Activated CD8-positive, alpha-beta memory T cell treated with anti-CD3 and anti-CD28 coated beads, Interleukin-2, amount 10 ng/mL, durations not matched to agents 7 days and 5 days (primary cell): ENCODE measurements around the gene PPP2R5D. TPM values are rescaled to one million over a fixed set of nuclear protein-coding genes. Genes with fewer than 3 reads are reported as not detected.
A peak's percentile ranks its signal among the peaks of the same experiment; 100 is the strongest.

ENCODE experiments used
- ATAC-seq: fragments of 150-1000 bp; cut with Tn5 transposase; one replicate; pipeline ENCODE4 v1.10.0; 2021; ENCODE audit warnings: moderate library complexity
- CTCF ChIA-PET: fragments of 350-600 bp; sonication (Branson Sonifier 250); formaldehyde crosslinking; loops from one replicate; lab custom pipeline; 2021; ENCODE audit warnings: antibody characterized with exemption; lab: Charles Lee
- DNase-seq: peaks from one replicate; pipeline ENCODE4 v3.0.0-alpha.2; 2020
- H3K27ac Mint-ChIP-seq: one replicate; pipeline ENCODE4 v1.8.0; 2021; ENCODE audit warnings: mild to moderate bottlenecking, mixed read lengths
- H3K27me3 Mint-ChIP-seq: one replicate; pipeline ENCODE4 v1.8.0; 2021; ENCODE audit warnings: mixed read lengths
- H3K36me3 Mint-ChIP-seq: one replicate; pipeline ENCODE4 v1.8.0; 2021; ENCODE audit warnings: mild to moderate bottlenecking, mixed read lengths
- H3K4me1 Mint-ChIP-seq: one replicate; pipeline ENCODE4 v1.8.0; 2021; ENCODE audit warnings: mixed read lengths
- H3K4me3 Mint-ChIP-seq: one replicate; pipeline ENCODE4 v1.8.0; 2021; ENCODE audit warnings: mild to moderate bottlenecking, moderate library complexity, mixed read lengths
- H3K9me3 Mint-ChIP-seq: one replicate; pipeline ENCODE4 v1.8.0; 2022; ENCODE audit warnings: low read depth, mixed read lengths
- total RNA-seq, 2 experiments: library from RNA; stranded (reverse); gene quantifications; one replicate each; pipeline ENCODE4 v1.2.3, GENCODE V29; 2021

Gene PPP2R5D
- total RNA-seq, 2 experiments from 2014 or later = 53.0 to 58.4 TPM

GRCh38 chr6:43060755-43061633 is 76.6 kb downstream of the PPP2R5D start:
- H3K4me3 Mint-ChIP-seq = peak overlapping the region; percentile 92
- CTCF ChIA-PET = no interaction called here
- no peaks in the 10 kb centered on the region for H3K27me3 Mint-ChIP-seq
- DNase-seq (no peak), ATAC-seq (no peak)
- H3K27ac Mint-ChIP-seq = peak overlapping the region; percentile 13
- peaks cover 27% of the 10 kb centered on the region for H3K4me1 Mint-ChIP-seq
- H3K36me3 Mint-ChIP-seq = peaks cover 4% of the 10 kb centered on the region
- H3K9me3 Mint-ChIP-seq = no peaks in the 10 kb centered on the region

- CTCF ChIA-PET = no interaction called here
- peaks cover 27% of the 10 kb centered on the region for H3K4me1 Mint-ChIP-seq
- H3K36me3 Mint-ChIP-seq = no peaks in the 10 kb centered on the region
- no peaks in the 10 kb centered on the region for H3K9me3 Mint-ChIP-seq
- no peak overlapping the region for H3K4me3 Mint-ChIP-seq
- H3K27me3 Mint-ChIP-seq = no peaks in the 10 kb centered on the region
- no peak overlapping the region for H3K27ac Mint-ChIP-seq
- DNase-seq (no peak), ATAC-seq (no peak)
Observed at GRCh38 chr6:43061861-43062260, 77.5 kb downstream of the PPP2R5D start.

Other genes with a start within 250 kb of the PPP2R5D start
- 10 to 100 TPM; 29.8 to 35.5 TPM for gene TBCC, start 238.5 kb upstream of the PPP2R5D start, total RNA-seq
- gene BICRAL, start 202.5 kb upstream of the PPP2R5D start, total RNA-seq = 10 to 100 TPM; 22.9 to 24.3 TPM
- gene RPL7L1, start 105.0 kb upstream of the PPP2R5D start, total RNA-seq = 100 to 1,000 TPM in 1 of 2 experiments, 10 to 100 TPM in 1; 73.5 to 105 TPM
- gene PTCRA, start 68.5 kb upstream of the PPP2R5D start, total RNA-seq = not detected
- gene CNPY3, start 55.1 kb upstream of the PPP2R5D start, total RNA-seq = 10 to 100 TPM; 44.1 to 56.4 TPM
- under 1 TPM; 0.26 to 0.70 TPM for gene GNMT, start 23.8 kb upstream of the PPP2R5D start, total RNA-seq
- 10 to 100 TPM; 24.7 to 26.3 TPM for gene PEX6, start 5.4 kb upstream of the PPP2R5D start, total RNA-seq
- gene MEA1, start 29.4 kb downstream of the PPP2R5D start, total RNA-seq = 10 to 100 TPM; 61.8 to 75.2 TPM
- gene KLHDC3, start 29.7 kb downstream of the PPP2R5D start, total RNA-seq = 10 to 100 TPM; 62.6 to 75.1 TPM
- 10 to 100 TPM; 60.9 to 71.8 TPM for gene RRP36, start 37.1 kb downstream of the PPP2R5D start, total RNA-seq
- 10 to 100 TPM; 10.4 to 12.0 TPM for gene CUL7, start 69.3 kb downstream of the PPP2R5D start, total RNA-seq
- gene MRPL2, start 74.9 kb downstream of the PPP2R5D start, total RNA-seq = 10 to 100 TPM; 64.2 to 71.0 TPM
- gene KLC4, start 75.1 kb downstream of the PPP2R5D start, total RNA-seq = 10 to 100 TPM; 15.1 to 16.4 TPM
- under 1 TPM; 0.33 to 0.85 TPM for gene PTK7, start 91.7 kb downstream of the PPP2R5D start, total RNA-seq
- gene SRF, start 186.7 kb downstream of the PPP2R5D start, total RNA-seq = 10 to 100 TPM; 45.0 to 53.2 TPM
- 10 to 100 TPM; 49.9 to 71.3 TPM for gene CUL9, start 197.6 kb downstream of the PPP2R5D start, total RNA-seq
- gene DNPH1, start 244.9 kb downstream of the PPP2R5D start, total RNA-seq = 10 to 100 TPM; 54.0 to 60.0 TPM